Measurements from ENCODE around the gene NELFCD. TPM values are rescaled to one million over a fixed set of nuclear protein-coding genes. Genes with fewer than 3 reads are reported as not detected.

The NELFCD gene
- total RNA-seq, 6 experiments from 2014 or later: 31.1 to 41.4 (median 36.5) TPM

GRCh38 chr20:59000326-59000725 lies 19.3 kb downstream of the NELFCD start:
- no CpG with 5 or more reads among the region's 3 CpGs for WGBS (ENCODE audit: insufficient coverage, low coverage, low lambda C conversion rate, missing lambda C conversion rate)
- Histone ChIP-seq H3K4me3 (no peak overlapping the region), H3K27me3 (no peaks in the 10 kb centered on the region), H3K4me1 (peaks cover 0 to 32% (median 13%) of the 10 kb centered on the region in 4 donors), H3K36me3 (peaks cover 0 to 80% (median 12%) of the 10 kb centered on the region in 4 donors), H3K27ac (no peak overlapping the region), H3K9me3 (no peaks in the 10 kb centered on the region)
- no peak for ATAC-seq
- no peak for TF ChIP-seq CTCF (IDR thresholded peaks at IDR 0.05)
- no peak for TF ChIP-seq POLR2A (IDR thresholded peaks at IDR 0.05)
- no peak for DNase-seq
- intact Hi-C loops (cut with DNase I): no loop called here

GRCh38 chr20:59001068-59001448 lies 20.0 kb downstream of the NELFCD start:
- WGBS (ENCODE audit: insufficient coverage, low coverage, low lambda C conversion rate, missing lambda C conversion rate): no CpG with 5 or more reads among the region's 13 CpGs
- intact Hi-C loops (cut with DNase I): no loop called here
- Histone ChIP-seq H3K36me3 (peaks cover 0 to 77% (median 12%) of the 10 kb centered on the region in 4 donors), H3K4me1 (peaks cover 0 to 29% (median 14%) of the 10 kb centered on the region in 4 donors), H3K27me3 (no peaks in the 10 kb centered on the region), H3K9me3 (no peaks in the 10 kb centered on the region), H3K27ac (no peak overlapping the region), H3K4me3 (no peak overlapping the region)
- DNase-seq (peak in 1 of 3 donors; percentile 38), ATAC-seq (no peak)
- TF ChIP-seq CTCF (IDR thresholded peaks at IDR 0.05): no peak
- TF ChIP-seq POLR2A (IDR thresholded peaks at IDR 0.05): no peak

GRCh38 chr20:59001449-59002171 lies 20.6 kb downstream of the NELFCD start:
- Histone ChIP-seq H3K27me3 (no peaks in the 10 kb centered on the region), H3K4me3 (no peak overlapping the region), H3K9me3 (no peaks in the 10 kb centered on the region), H3K27ac (no peak overlapping the region), H3K4me1 (peaks cover 0 to 24% (median 11%) of the 10 kb centered on the region in 4 donors), H3K36me3 (peaks cover 0 to 71% (median 12%) of the 10 kb centered on the region in 4 donors)
- TF ChIP-seq CTCF (IDR thresholded peaks at IDR 0.05): no peak
- TF ChIP-seq POLR2A (IDR thresholded peaks at IDR 0.05): no peak
- WGBS (ENCODE audit: insufficient coverage, low coverage, low lambda C conversion rate, missing lambda C conversion rate): 50% methylated on average over 3 of the region's 27 CpGs
- DNase-seq: peak in 1 of 3 donors; percentile 43
- intact Hi-C loops (cut with DNase I): no loop called here
- no peak for ATAC-seq

GRCh38 chr20:59002388-59002787 lies 21.3 kb downstream of the NELFCD start:
- intact Hi-C loops (cut with DNase I): no loop called here
- WGBS (ENCODE audit: insufficient coverage, low coverage, low lambda C conversion rate, missing lambda C conversion rate): 100% methylated on average over 5 of the region's 8 CpGs
- ATAC-seq: no peak
- Histone ChIP-seq H3K27me3 (no peaks in the 10 kb centered on the region), H3K36me3 (peaks cover 0 to 64% (median 12%) of the 10 kb centered on the region in 4 donors), H3K4me3 (no peak overlapping the region), H3K9me3 (no peaks in the 10 kb centered on the region), H3K4me1 (peaks cover under 1 to 25% (median 10%) of the 10 kb centered on the region in 4 donors), H3K27ac (no peak overlapping the region)
- DNase-seq: no peak
- no peak for TF ChIP-seq CTCF (IDR thresholded peaks at IDR 0.05)
- no peak for TF ChIP-seq POLR2A (IDR thresholded peaks at IDR 0.05)
